GM21717 (cell line): ENCODE results near the gene TTLL13.

Experiments
- ATAC-seq: cut with Tn5 transposase; IDR thresholded peaks from one replicate; pipeline ENCODE4 v1.9.1; 2021; ENCODE audit warnings: mild to moderate bottlenecking, moderate library complexity; ENCODE audit not compliant: unreplicated experiment

TTLL13 gene, protein sequence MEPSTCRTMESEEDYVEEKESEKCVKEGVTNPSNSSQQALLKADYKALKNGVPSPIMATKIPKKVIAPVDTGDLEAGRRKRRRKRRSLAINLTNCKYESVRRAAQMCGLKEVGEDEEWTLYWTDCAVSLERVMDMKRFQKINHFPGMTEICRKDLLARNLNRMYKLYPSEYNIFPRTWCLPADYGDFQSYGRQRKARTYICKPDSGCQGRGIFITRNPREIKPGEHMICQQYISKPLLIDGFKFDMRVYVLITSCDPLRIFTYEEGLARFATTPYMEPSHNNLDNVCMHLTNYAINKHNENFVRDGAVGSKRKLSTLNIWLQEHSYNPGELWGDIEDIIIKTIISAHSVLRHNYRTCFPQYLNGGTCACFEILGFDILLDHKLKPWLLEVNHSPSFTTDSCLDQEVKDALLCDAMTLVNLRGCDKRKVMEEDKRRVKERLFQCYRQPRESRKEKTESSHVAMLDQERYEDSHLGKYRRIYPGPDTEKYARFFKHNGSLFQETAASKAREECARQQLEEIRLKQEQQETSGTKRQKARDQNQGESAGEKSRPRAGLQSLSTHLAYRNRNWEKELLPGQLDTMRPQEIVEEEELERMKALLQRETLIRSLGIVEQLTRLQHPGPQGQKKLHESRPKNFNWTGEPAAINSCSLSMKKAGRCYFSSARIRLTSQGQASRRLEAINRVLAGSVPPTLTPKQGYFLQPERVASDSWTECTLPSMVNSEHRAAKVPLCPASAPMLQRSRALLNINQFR

DNA sequence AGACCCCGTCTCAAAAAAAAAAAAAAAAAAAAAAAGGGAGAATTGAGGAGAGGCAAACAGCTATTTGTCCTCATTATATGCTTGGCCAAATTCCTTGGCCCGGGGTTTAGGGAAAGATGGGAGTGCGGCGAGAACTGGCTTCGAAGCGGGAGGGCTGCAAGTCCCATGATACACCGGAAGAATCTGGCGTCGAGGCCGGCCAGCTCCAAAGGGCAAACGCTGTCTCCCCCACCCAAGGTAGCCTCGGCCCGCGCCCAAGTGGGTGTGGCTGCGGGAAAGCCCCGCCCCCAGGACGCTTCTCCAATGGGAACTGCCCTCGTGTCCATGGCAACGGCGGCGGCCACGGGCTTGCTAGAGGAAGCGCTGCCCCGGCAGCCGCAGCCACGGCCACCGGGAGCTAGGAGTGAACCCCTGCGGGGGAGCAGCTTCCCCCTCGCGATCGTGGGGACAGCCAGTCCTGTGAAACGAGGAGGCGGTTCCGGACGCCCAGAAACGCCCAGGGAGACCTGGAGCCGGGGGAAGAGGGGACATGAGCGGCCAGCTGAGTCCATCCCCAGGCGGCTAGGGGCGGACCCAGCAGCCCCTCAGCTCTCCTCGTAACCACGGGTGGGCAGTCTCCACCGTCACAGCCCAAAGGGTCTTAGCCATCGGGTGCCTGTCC, at the start of gene TTLL13:
TSS of gene TTLL13 (plus strand) at position 354 of the 661 bp plus-strand sequence. CDS start 1,075 bp downstream, outside the sequence.
- no peak for ATAC-seq

DNA sequence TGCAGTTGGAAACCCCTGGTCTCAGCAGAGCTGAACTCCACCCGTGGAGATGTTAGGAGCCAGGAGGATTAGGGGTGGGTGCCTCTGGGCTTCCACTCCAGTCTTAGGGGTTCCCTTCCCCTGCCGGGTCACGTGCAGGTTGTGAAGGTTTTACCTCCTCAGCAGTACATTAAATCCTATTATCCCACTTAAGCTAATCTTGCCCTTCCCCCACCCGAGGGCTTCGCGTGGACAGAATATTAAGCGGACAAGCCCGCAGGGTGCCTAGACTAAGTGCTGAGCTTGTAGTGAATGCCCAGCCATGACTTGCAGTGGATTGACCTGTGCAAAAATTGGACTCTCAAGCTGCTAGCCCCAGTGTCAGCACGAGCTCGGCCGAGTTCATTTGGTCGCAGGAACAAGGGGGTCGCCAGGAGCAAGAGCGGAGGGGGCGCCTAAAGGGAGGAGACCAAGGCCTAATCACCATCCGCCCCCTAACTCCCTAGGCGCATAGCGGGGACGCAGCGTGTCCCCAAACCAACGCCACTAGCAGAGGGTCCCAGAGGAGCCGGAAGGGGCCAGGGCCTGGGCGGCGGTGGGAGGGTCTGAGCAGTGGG, 48.7 kb upstream of the TTLL13 start:
- no peak for ATAC-seq

DNA sequence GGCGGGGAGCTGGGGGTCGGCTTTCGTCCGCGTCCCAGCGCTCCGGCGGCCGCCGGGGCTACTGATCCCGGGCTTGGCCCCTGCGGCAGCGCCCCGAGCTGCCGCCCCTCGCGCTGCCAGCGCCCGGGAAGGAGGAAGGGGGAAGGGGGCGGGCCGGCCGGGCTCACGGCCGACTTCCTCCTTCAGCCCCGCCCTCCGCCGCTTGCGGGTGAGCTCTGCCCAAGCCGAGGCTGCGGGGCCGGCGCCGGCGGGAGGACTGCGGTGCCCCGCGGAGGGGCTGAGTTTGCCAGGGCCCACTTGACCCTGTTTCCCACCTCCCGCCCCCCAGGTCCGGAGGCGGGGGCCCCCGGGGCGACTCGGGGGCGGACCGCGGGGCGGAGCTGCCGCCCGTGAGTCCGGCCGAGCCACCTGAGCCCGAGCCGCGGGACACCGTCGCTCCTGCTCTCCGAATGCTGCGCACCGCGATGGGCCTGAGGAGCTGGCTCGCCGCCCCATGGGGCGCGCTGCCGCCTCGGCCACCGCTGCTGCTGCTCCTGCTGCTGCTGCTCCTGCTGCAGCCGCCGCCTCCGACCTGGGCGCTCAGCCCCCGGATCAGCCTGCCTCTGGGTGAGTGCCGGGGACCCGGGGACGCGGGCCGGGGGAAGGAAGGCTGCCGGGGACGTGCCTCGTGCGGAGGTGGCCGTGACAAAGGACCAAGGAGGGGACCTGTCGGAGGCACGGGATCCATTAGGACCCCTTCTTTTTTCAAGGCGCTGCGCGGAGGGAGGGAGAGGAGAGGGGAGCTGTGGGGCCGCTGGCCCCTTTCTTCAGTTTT, 48.0 kb upstream of the TTLL13 start, which contains the start of gene SEMA4B:
TSS of gene SEMA4B (plus strand) at position 201 of the 814 bp plus-strand sequence. CDS start at position 450, 249 bp downstream.
- peak; percentile 86 for ATAC-seq

DNA sequence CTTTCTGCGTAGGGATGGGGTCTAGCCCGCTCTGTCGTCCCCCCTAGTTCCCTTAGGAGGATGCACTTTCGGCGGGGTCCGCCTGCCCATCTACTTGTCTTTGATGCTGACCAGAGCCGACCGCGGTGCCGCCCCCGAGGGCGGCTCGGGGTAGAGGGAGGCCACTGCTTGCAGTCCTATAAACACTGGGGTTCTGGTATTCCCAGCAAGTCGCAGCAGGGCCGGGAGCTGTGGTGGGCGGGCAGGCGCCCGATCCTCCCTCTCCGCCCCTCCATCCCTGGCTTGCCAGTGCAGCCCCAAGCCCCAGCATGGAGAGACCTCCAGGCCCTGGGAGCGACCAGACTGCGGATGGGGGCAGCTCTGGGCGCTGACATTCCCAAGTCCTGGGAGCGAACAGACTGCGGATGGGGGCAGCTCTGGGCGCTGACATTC, 47.4 kb upstream of the TTLL13 start:
- no peak for ATAC-seq

DNA sequence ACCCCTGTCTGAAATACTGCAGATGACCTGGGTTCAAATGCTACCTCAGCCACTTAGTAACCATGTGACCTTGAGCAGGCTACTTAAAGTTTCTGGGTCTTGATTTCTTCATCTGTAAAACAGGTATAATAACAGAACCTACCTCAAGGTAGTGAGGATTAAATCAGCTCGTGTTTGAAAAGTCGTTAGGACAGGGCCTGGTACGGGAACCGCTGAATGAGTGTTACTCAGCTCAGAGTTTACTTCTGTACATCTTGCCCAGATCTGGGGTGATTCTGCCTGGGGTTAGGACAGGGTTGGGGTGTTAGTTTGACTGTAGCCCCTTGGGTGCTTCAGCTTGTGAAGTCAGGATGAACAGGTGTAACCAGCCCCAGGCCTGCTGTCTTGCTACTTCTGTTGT, 46.4 kb upstream of the TTLL13 start:
- ATAC-seq: no peak

DNA sequence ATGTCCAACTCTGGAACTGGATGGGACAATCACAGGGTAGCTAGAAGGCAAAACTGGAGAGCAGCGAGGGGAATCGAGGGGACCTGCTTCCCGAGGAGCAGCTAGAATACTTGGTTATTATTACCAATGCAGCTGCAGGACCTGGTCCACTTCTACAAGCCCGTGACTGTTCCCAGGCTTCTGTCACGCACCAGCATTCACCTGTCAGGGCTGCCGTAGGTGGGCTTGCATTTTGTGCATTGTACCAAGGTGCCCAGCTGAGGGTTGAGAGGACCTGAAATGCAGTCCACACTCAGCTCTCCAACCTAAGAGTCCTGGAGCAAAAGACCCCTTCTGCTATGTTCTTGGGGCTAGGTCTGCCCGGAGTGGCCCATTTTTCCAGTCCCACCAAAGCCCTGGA, 45.9 kb upstream of the TTLL13 start:
- ATAC-seq: no peak

DNA sequence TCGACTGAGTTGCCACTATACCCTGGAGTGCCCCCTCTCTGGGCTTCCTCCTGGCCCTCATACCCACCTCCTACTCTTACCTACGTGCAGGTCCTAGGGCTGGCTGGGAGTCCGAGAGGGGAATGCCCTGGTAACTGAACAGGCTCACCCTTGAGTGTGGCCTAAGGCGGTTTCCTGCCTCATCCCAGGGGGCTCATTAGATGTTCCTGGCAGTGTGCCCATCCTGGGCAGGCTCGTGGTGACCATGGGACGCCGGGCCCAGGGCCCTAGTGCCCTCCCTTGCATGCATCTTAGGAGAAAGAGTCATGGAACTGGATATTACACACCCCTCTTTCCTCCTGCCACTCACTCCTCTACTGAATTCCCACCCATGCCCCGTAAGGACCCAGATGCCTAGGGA, 45.4 kb upstream of the TTLL13 start:
- ATAC-seq: no peak

DNA sequence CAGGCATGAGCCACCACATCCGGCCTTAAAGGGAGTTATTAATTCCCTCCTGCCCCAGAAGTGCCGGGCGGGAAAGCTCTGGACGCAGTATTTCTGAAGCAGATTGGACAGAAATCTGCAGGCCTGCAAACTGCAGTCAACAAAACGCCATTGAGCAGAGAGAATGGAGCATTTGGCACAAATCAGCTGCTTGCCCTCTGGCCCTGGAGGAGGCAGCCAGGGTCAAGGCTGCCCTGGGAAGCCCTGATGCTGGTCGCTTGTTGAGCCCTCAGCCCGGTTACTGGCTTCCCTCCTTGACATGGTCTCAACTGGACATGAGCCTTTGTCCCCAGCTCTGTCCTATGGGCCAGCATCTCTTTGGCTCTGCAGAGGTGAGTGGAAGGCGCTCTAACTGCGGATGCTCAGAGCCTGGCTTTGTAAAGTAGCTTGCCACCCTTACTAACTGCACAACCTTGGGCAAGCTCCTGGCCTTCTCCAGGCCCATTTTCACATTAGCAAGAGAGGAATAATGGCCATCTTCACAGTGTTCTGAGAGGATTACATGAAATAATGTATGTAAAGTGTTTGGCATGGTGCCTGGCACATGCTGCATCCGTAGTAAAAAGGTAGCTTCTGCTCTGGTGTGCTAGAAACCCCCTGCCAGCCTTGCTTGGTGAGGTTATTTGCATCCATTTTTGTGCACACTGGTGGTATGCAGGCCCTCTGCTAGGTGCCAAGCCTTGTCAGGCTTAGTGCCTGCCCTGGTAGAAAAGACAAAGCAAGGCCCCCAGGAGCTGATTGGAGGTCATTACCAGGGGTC, 44.1 kb upstream of the TTLL13 start:
- ATAC-seq: no peak

DNA sequence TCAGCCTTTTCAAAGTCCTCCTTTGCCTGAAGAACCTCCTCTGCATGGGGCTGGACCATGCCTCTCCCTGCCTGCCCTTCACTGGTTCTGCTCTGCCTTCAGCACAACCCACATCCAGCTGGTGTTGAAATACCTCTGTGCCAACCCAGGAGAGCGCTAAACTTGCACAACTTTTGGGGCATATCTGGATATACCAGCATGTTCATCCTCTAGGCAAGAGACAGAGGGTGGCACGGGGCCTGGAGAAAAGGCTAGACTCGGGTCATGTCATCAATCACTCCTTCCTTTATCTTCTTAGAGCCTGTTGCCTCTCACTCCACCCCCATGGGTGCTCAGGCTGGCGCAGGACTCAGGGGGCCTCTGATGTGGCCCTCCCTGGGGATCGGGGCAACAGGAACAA, 43.5 kb upstream of the TTLL13 start:
- no peak for ATAC-seq

DNA sequence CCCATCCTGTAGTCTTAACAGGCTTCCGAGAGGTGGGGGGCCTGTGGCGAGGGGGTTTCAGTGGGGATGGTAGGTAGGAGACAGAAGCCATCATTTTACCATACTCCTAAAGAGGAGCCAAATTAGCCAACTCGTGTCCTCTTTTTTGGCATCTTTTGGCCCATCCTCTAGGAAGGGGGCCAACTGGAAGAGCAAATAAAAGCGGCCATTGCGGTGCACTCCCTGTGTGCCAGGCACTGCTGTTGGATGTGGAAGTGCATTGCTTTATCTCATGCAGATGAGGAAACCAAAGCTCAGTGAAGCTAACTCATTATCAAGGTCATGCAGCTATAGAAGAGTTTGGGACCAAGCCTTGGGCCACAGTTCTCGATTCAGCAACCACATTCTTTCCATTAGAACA, 42.1 kb upstream of the TTLL13 start:
- ATAC-seq: no peak

DNA sequence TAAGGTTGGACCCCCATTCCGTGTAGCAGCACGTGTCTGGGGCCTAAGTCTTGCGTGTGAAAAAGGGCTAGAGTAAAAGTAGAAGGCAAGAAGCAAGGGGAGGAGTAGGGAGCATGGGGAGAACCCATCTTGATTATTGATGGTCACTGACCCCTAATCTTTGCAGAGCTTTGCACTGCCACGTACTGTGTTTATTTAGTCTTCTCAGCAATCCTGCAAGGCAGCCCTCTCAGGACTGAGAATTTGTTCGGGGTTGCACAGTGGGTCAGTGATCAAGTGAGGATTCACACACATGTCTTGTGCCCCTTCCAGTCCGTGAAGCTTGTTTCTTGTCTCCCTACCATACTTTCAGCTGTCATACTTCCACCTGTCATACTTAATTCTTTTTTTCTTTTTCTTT, 41.0 kb upstream of the TTLL13 start:
- ATAC-seq: no peak

DNA sequence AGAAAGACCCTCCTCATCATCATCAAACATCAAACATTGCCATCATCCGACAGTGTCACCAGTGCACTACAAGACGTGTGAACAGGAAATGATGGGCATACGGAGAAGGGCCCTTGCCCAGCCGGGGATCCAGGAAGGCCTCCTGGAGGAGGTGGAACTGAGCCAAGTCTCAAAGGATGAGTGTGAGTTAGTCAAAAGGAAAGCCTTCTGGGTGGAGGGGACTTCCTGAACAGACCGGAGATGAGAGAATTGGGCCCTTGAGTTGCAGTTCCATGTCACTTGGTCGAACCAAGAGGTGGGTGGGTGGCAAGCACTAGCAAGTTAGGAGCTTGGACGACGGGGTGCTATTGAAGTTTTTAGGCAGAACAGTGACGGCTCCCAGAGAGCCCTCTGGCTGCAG, 39.8 kb upstream of the TTLL13 start:
- peak; percentile 74 for ATAC-seq

DNA sequence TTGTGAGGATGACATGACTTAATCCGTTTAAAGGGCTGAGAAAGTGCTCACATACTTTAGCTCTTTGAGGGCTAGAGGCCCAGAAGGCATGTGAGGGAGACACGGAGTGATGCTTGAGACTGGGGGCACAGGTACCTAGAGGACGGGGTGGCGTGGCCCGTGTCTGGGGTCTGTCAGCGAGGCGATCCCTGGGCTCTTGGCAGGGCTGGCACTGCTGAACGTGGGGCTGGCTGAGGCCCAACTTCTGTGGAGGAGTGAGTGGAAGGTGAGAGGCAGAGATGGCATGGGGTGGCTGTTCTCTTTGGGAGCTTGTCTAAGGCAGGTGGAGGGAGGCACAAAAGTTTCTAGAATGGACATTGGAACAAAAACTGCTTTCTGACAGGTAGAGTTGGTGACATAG, 38.8 kb upstream of the TTLL13 start:
- no peak for ATAC-seq

DNA sequence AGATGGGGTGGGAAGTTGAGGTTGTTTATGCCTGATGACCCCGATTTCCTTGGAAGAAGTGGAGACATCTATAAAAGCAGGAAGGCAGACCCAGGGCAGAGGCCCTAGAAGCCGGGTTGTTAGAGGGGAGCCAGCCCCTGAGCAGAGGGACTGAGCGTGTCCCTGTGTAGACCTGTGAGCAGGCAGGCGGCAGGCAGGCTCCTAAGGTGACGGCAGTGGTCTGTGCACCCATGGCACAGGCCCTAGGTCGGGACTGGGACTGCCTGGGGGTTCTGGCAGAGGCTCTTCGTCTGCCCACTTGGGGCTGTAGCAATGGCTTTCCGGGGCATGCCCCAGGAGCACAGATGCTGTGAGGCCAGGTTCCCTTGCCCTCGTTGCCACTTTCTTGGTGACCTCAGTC, 38.3 kb upstream of the TTLL13 start:
- no peak for ATAC-seq

DNA sequence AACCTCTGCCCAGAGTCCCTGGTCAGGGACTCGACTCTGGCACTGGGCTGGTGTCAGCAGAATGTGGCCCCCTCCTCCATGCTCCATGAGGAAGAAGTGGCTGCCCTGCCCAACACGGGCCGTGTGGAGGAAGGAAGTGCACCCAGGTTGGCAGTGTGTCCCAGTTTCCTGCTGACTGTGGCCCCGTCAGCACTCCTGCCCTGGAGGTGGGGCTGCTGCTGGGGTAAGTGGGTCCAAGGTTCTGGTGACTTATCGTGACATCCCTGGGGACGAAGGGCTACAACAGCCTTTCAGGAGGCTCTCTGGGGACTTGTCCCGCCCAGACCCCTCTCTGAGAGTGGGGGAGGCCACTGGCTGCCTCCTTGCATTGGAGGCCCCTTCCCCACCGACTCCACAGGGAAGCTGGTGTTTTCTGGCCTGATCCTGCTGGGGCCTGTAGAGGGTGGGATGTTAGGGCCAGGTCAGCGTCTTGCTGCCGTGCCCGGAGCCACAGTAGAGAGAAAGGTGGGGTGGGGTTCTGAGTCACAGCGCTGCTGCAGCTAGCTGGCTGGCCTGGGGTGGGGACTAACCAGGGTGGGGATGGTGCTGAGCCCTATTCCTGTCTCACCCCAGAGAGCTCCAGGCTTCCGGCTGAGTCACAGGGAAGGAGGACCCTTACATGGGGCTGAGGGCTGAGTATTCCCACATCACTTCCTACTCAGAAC, 37.8 kb upstream of the TTLL13 start:
- ATAC-seq: no peak

DNA sequence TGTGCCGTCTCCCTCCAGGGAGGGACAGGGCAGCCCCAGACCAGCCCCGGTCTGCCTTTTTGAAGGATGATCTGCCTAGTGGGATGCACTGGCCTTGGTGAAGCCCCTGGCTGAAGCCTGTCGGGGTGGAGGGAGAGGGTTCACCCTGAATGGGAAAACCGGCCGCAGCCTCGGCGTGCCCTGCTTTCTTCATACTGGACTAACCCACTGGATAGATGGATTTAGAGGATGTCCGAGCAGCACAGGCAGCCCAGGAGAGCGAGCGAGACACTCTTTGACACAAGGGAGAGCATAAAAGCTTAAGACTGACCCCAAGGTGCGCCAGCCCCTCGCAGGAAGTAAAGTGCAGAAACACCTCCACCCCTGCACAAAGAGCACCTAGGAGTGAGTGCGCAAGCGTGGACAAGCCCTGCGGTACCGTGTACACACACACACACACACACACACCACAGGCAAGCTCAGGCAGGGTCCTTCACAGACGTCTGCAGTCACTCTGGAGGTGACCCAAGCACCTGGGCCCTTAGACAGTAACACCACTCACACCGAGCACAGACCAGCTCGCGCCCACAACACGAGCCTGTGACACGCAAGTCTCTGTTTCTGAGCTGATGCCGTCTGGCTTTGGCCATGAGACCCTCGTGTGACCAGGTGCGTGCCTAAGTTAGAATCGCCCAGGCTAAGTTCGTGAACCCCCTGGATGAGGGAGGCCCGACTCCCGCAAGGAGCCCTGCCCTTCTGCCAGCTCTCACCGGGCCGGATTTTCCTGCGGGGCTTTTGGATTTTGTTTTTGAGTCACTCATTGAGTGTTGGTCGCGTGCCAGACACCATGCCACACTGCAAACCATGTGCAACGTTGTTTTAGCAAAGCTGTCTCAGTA, 36.9 kb upstream of the TTLL13 start:
- ATAC-seq: no peak

DNA sequence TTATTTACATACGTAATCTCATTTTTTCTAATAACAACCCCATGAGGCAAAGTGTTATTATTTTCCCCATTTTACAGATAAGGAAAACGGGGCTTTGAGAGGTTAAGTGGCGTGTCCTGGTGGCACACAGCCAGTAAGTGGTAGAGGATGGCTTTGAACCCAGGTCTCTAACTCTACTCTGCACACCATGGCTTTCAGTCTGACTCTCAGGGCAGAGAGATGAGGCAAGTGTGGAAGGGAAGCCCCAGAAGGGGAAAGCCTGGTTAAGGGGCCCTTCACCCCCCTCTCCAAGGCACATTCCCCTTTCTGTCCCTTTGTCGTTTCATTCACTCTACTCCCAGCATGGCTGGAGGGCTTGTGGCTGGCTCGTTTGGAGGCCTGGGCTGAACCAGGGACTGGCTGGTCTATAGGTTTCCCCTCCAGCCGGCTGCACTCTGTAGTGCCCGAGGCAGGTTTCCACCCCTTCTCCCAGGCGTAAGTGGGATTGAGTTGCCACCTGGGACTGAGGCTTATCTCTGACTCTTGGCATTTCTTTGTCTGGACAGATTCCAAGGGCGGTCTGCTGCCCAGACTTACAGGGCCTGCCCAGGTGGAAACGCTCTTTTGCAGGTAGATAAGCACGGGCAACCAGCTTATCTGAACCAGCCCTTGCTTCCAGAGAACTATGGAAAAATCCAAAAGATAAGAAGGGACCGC, 36.1 kb upstream of the TTLL13 start:
- no peak for ATAC-seq
